Adrenal gland (tissue), 5 donors: ENCODE results near the gene MIGA2.

ENCODE experiments used
- POLR2A ChIP-seq, 2 donors: fragments of 450-650 bp; IDR thresholded peaks; one replicate each; pipeline ENCODE4 v1.6.1; 2017; ENCODE audit warnings: antibody characterized with exemption in 2 of 2, mild to moderate bottlenecking in 2 of 2, moderate library complexity in 1 of 2
- TF ChIP-seq, protein P1 (sequence below), 6 experiments: fragments of 450-650 bp in 4 of 6; fragments of 200-600 bp in 2 of 6; sonication (generic) in 1 of 6; IDR thresholded peaks; 1 replicate in 5 of 6; 2 replicates in 1 of 6; pipeline versions ENCODE4 v1.5.1 to v1.8.0; 2016 to 2021; ENCODE audit warnings: antibody characterized with exemption in 6 of 6, mild to moderate bottlenecking in 2 of 6, moderate library complexity in 1 of 6
- donor health status: DM: no; HTN: no; CAD: no.

DNA sequence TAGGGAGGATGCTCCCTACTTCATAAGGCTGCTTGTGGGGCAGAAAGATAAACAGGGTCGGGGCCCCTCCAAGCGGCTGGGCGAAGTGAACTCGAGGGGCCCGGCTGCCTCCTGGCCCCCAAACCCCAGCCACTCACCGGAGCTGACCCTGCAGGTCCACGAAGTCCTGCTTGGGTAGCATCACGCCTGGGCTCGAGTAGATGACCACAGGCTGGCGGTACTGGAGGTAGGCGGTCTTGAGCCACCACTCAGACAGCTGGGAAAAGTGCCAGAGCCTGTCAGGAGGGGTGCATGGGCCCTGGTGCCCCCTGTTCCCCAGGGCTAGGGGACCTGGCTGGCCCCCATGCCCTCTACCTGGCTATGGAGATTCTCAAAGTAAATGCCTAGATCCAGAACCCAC, 67.6 kb downstream of the MIGA2 start:
- TF ChIP-seq, protein P1, sequence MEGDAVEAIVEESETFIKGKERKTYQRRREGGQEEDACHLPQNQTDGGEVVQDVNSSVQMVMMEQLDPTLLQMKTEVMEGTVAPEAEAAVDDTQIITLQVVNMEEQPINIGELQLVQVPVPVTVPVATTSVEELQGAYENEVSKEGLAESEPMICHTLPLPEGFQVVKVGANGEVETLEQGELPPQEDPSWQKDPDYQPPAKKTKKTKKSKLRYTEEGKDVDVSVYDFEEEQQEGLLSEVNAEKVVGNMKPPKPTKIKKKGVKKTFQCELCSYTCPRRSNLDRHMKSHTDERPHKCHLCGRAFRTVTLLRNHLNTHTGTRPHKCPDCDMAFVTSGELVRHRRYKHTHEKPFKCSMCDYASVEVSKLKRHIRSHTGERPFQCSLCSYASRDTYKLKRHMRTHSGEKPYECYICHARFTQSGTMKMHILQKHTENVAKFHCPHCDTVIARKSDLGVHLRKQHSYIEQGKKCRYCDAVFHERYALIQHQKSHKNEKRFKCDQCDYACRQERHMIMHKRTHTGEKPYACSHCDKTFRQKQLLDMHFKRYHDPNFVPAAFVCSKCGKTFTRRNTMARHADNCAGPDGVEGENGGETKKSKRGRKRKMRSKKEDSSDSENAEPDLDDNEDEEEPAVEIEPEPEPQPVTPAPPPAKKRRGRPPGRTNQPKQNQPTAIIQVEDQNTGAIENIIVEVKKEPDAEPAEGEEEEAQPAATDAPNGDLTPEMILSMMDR (IDR thresholded peaks at IDR 0.05) = no peak
- no peak for TF ChIP-seq POLR2A (IDR thresholded peaks at IDR 0.05)
